ENCODE results near the gene PKNOX2. TPM values are rescaled to one million over a fixed set of nuclear protein-coding genes. Genes with fewer than 3 reads are reported as not detected.

PKNOX2 gene
- total RNA-seq, 3 donors from 2014 or later (not counting 1 experiment from before 2014, with no cell fraction given), result not detected

- Mint-ChIP-seq H3K27ac (no peak overlapping the region), H3K4me1 (no peaks in the 10 kb centered on the region), H3K4me3 (no peak overlapping the region), H3K9me3 (no peaks in the 10 kb centered on the region), H3K36me3 (no peaks in the 10 kb centered on the region), H3K27me3 (ENCODE audit: low read depth in 2 of 2) (peaks cover 39 to 59% of the 10 kb centered on the region in 2 donors)
- no peak overlapping the region for H3K4me3 ChIP-seq (ENCODE audit: low read length)
- H3K9me3 ChIP-seq (ENCODE audit: control insufficient read depth, insufficient read depth, low read length), result no peaks in the 10 kb centered on the region
- ATAC-seq, result no peak
- intact Hi-C loops (cut with micrococcal nuclease), result no loop called here
- H3K4me1 ChIP-seq (ENCODE audit: control insufficient read depth, insufficient read depth, low read length), result no peaks in the 10 kb centered on the region
- H3K27ac ChIP-seq (ENCODE audit: low read length), result no peak overlapping the region
- DNase-seq, result no peak
- 81% methylated on average over 4 of the region's 6 CpGs for WGBS (ENCODE audit: insufficient coverage)
- peaks cover 4% of the 10 kb centered on the region for H3K27me3 ChIP-seq (ENCODE audit: control insufficient read depth, insufficient read depth, low read length)
- TF ChIP-seq CTCF (IDR thresholded peaks at IDR 0.05), result no peak
- no peaks in the 10 kb centered on the region for H3K36me3 ChIP-seq (ENCODE audit: control insufficient read depth, insufficient read depth, low read length)
These were observed 210.6 kb downstream of the PKNOX2 start for GRCh38 chr11:125375146-125375545.

DNA sequence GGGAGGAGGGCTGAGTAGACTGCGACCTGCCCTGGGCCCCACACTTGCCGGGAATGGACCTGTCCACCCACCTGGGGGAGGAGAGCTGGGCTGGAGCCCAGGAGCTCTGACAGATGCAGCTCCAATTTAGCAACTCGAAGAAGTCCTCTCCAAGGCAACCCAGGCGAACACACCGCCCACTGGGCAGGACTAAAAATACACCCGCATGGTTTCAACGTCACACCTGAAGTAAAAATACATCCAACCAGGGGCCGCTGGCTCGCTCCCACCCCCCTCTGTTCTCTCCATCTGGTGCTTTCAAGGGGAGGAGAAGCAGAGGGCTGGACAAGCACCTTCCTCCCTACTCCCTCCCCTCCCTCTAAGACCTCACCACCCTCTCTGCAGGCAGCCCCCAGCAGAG is 211.6 kb downstream of the PKNOX2 start:
- Histone ChIP-seq H3K4me3 (ENCODE audit: low read length) (no peak overlapping the region), H3K9me3 (ENCODE audit: control insufficient read depth, insufficient read depth, low read length) (no peaks in the 10 kb centered on the region), H3K36me3 (ENCODE audit: control insufficient read depth, insufficient read depth, low read length) (no peaks in the 10 kb centered on the region), H3K4me1 (ENCODE audit: control insufficient read depth, insufficient read depth, low read length) (no peaks in the 10 kb centered on the region), H3K27me3 (ENCODE audit: control insufficient read depth, insufficient read depth, low read length) (peaks cover 4% of the 10 kb centered on the region), H3K27ac (ENCODE audit: low read length) (no peak overlapping the region)
- DNase-seq, result no peak
- H3K4me3 Mint-ChIP-seq, result no peak overlapping the region
- H3K4me1 Mint-ChIP-seq, result no peaks in the 10 kb centered on the region
- no peak for ATAC-seq
- 54% methylated on average over 9 of the region's 9 CpGs for WGBS (ENCODE audit: insufficient coverage)
- no peak overlapping the region for H3K27ac Mint-ChIP-seq
- no peaks in the 10 kb centered on the region for H3K36me3 Mint-ChIP-seq
- H3K9me3 Mint-ChIP-seq, result no peaks in the 10 kb centered on the region
- intact Hi-C loops (cut with micrococcal nuclease), result no loop called here
- H3K27me3 Mint-ChIP-seq (ENCODE audit: low read depth in 2 of 2), result peaks cover 32 to 50% of the 10 kb centered on the region in 2 donors
- TF ChIP-seq CTCF (IDR thresholded peaks at IDR 0.05), result no peak

- Mint-ChIP-seq H3K36me3 (no peaks in the 10 kb centered on the region), H3K27ac (no peak overlapping the region), H3K4me3 (no peak overlapping the region), H3K9me3 (no peaks in the 10 kb centered on the region), H3K4me1 (no peaks in the 10 kb centered on the region), H3K27me3 (ENCODE audit: low read depth in 2 of 2) (peaks cover 35 to 47% of the 10 kb centered on the region in 2 donors)
- H3K9me3 ChIP-seq (ENCODE audit: control insufficient read depth, insufficient read depth, low read length), result no peaks in the 10 kb centered on the region
- peaks cover 4% of the 10 kb centered on the region for H3K27me3 ChIP-seq (ENCODE audit: control insufficient read depth, insufficient read depth, low read length)
- ATAC-seq (no peak), DNase-seq (no peak)
- no peak overlapping the region for H3K4me3 ChIP-seq (ENCODE audit: low read length)
- H3K27ac ChIP-seq (ENCODE audit: low read length), result no peak overlapping the region
- intact Hi-C loops (cut with micrococcal nuclease), result no loop called here
- no peaks in the 10 kb centered on the region for H3K36me3 ChIP-seq (ENCODE audit: control insufficient read depth, insufficient read depth, low read length)
- TF ChIP-seq CTCF (IDR thresholded peaks at IDR 0.05), result no peak
- H3K4me1 ChIP-seq (ENCODE audit: control insufficient read depth, insufficient read depth, low read length), result no peaks in the 10 kb centered on the region
- WGBS (ENCODE audit: insufficient coverage), result 90% methylated on average over 5 of the region's 5 CpGs
These were observed 212.3 kb downstream of the PKNOX2 start for GRCh38 chr11:125376856-125377255.

DNA sequence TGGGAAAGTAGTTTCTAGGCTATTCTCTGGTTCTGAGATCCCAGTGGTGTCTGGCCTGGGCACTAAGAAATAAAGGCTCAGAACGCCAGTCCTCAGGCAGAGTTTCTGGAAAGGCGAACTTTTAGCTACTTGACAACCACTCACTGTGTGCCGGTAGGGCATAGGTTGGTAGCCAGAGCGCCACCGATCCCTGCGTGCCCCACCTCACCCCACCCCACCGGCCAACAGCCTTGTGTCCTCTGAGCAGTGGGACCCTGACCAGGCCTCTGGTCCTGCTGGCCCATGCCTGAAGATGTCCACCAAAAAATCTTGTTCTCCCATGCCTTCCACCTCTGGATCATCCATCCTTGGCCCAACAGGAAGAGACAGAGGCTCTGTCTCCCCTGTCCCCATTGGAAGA is 213.5 kb downstream of the PKNOX2 start:
- ATAC-seq (no peak), DNase-seq (no peak)
- Mint-ChIP-seq H3K4me1 (no peaks in the 10 kb centered on the region), H3K4me3 (no peak overlapping the region), H3K9me3 (no peaks in the 10 kb centered on the region), H3K27me3 (ENCODE audit: low read depth in 2 of 2) (peaks cover 33 to 41% of the 10 kb centered on the region in 2 donors), H3K27ac (no peak overlapping the region), H3K36me3 (no peaks in the 10 kb centered on the region)
- Histone ChIP-seq H3K27me3 (ENCODE audit: control insufficient read depth, insufficient read depth, low read length) (peaks cover 4% of the 10 kb centered on the region), H3K4me1 (ENCODE audit: control insufficient read depth, insufficient read depth, low read length) (no peaks in the 10 kb centered on the region), H3K27ac (ENCODE audit: low read length) (no peak overlapping the region), H3K4me3 (ENCODE audit: low read length) (no peak overlapping the region), H3K9me3 (ENCODE audit: control insufficient read depth, insufficient read depth, low read length) (no peaks in the 10 kb centered on the region), H3K36me3 (ENCODE audit: control insufficient read depth, insufficient read depth, low read length) (no peaks in the 10 kb centered on the region)
- no peak for TF ChIP-seq CTCF (IDR thresholded peaks at IDR 0.05)
- intact Hi-C loops (cut with micrococcal nuclease), result no loop called here
- WGBS (ENCODE audit: insufficient coverage), result 88% methylated on average over 7 of the region's 7 CpGs

All from natural killer cell (primary cell).